MM.1S (cell line): Measurements from ENCODE around the gene GP9.

ENCODE experiments used
- EZH2 ChIP-seq: fragments of 300-600 bp; sonication (generic); optimal IDR thresholded peaks from 2 replicates; pipeline ENCODE3; 2017; ENCODE audit warnings: low read depth, mild to moderate bottlenecking, antibody characterized with exemption, low read length, mixed read lengths
- TF ChIP-seq, protein P1 (sequence below): fragments of 300-600 bp; sonication (generic); IDR thresholded peaks from 2 replicates; pipeline ENCODE4 v1.5.1; 2016; ENCODE audit warnings: antibody characterized with exemption, low read length, mixed read lengths

DNA sequence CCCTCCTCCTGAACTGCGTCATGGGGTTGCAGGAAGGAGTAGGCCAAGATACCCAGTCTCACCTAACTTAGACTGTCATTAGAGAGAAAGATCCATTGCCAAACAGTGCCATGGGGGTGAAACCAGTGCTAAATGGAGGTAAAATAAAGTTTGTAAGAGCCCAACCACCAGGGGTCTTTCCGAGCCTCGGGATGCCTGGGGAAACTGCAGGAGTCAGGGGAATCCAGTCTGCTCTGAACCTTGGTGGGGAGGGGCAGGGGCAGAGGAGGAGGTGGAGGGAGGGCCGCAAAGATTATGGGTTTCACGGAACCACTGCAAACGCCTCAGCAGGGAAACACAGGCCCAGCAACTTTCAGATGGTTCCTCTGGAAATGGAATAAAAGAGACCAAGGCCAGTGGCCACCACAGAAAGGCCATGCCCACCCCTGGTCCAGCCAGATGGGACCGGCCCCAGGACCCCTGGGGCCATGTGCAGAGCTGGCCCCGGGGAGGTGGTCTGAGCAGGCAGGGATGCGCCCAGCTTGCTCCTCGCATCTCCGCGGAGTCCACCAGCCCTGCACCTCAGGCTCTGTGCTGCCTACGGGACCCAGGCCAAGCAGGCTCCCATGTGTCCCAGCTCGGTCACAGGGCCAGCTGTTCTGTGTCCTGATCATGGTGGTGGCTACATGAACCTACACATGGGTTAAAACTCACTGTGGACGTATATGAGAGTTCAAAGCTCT, 19.8 kb upstream of the GP9 start:
- TF ChIP-seq EZH2: no peak
- TF ChIP-seq, protein P1, sequence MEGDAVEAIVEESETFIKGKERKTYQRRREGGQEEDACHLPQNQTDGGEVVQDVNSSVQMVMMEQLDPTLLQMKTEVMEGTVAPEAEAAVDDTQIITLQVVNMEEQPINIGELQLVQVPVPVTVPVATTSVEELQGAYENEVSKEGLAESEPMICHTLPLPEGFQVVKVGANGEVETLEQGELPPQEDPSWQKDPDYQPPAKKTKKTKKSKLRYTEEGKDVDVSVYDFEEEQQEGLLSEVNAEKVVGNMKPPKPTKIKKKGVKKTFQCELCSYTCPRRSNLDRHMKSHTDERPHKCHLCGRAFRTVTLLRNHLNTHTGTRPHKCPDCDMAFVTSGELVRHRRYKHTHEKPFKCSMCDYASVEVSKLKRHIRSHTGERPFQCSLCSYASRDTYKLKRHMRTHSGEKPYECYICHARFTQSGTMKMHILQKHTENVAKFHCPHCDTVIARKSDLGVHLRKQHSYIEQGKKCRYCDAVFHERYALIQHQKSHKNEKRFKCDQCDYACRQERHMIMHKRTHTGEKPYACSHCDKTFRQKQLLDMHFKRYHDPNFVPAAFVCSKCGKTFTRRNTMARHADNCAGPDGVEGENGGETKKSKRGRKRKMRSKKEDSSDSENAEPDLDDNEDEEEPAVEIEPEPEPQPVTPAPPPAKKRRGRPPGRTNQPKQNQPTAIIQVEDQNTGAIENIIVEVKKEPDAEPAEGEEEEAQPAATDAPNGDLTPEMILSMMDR: no peak
